Measurements from ENCODE around the gene COL23A1. TPM values are rescaled to one million over a fixed set of nuclear protein-coding genes. Genes with fewer than 3 reads are reported as not detected.
A peak's percentile ranks its signal among the peaks of the same experiment; 100 is the strongest.

The COL23A1 gene
- total and polyA plus RNA-seq, 2 of the 8 experiments (the other 6 are each of a cell fraction or from before 2014, with no cell fraction given), result 3.1 to 4.7 TPM

DNA sequence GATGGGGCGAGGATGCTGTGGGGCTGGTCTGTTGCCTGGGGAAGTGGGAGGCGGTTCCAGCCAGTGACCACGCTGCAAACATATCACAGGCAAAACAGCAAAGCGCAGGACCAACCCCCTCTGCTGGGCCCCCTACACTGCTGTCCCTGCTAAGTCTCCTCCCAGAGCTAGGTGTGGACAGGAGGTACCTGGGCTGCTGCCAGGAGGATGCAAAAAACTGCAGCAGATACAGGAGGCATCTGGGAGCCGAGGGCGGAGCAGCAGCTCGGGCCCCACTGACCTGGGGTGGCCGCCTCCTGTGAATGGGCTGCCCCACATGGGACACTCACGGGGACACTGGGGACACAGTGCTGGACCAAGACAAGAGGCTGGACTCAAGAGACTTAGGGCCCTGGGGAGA is 309.6 kb downstream of the COL23A1 start:
- H3K9ac ChIP-seq (replicated peaks in 1 of 4; ENCODE audit: extremely low read depth in 1 of 4, low read depth in 3 of 4, low read length in 3 of 4), result no peak overlapping the region
- H3K23ac ChIP-seq (ENCODE audit: insufficient read length), result no peak overlapping the region
- no peaks in the 10 kb centered on the region for H3K79me1 ChIP-seq (ENCODE audit: low read depth, low read length)
- no peak overlapping the region for H2BK120ac ChIP-seq (replicated peaks; ENCODE audit: low read depth, low read length)
- peaks cover 0 to 4% of the 10 kb centered on the region in 2 experiments; a peak in 1 of 4 replicates for H3K9me3 ChIP-seq (ENCODE audit: insufficient read depth in 2 of 2, low read depth in 1 of 2, low read length in 1 of 2)
- no peak overlapping the region for H2BK5ac ChIP-seq (ENCODE audit: low read depth, low read length)
- no peak overlapping the region for H4K91ac ChIP-seq (replicated peaks; ENCODE audit: insufficient read length, low read length)
- no peaks in the 10 kb centered on the region for H3K79me2 ChIP-seq (ENCODE audit: control insufficient read depth in 1 of 2, insufficient read depth in 2 of 2, low read length in 2 of 2)
- H2BK15ac ChIP-seq (ENCODE audit: low read length), result no peak overlapping the region
- no peak overlapping the region for H3K14ac ChIP-seq (ENCODE audit: insufficient read length)
- H3K4ac ChIP-seq (replicated peaks; ENCODE audit: insufficient read length, low read depth, low read length), result no peak overlapping the region
- H3K4me3 ChIP-seq (ENCODE audit: extremely low read depth in 1 of 4, insufficient read depth in 2 of 4, low read depth in 3 of 4, low read length in 4 of 4), result no peak overlapping the region
- FAIRE-seq (no peak), DNase-seq (ENCODE audit: low read depth in 1 of 2, low spot score in 2 of 2) (no peak)
- H3K27me3 ChIP-seq (replicated peaks in 1 of 4; ENCODE audit: control insufficient read depth in 3 of 4, extremely low read depth in 1 of 4, insufficient read depth in 3 of 4, low read length in 3 of 4), result peaks cover 0 to 10% (median 2%) of the 10 kb centered on the region in 4 experiments; a peak in 4 of 7 replicates
- no peak overlapping the region for H2AFZ ChIP-seq (ENCODE audit: low read length)
- ChIA-PET CTCF (ENCODE audit: partially characterized antibody) (interaction anchor here (0.6 to 10.0 kb wide), 44 partner anchors 9 to 843 kb away, joined by 3 to 131 read pairs (median 4); partner anchors contain the start of gene COL23A1), POLR2A (ENCODE audit: partially characterized antibody) (interaction anchor here (0.9 kb wide), 1 partner anchor 310 kb away, joined by 3 read pairs; the partner anchor contains the start of gene COL23A1)
- H3K4me2 ChIP-seq (ENCODE audit: insufficient read depth in 1 of 2, low read depth in 2 of 2, low read length in 2 of 2), result no peak overlapping the region
- H4K20me1 ChIP-seq (replicated peaks in 1 of 2; ENCODE audit: control insufficient read depth in 1 of 2, insufficient read depth in 2 of 2, low read length in 2 of 2), result no peaks in the 10 kb centered on the region
- 81% methylated on average over 9 of the region's 9 CpGs; no CpG with 5 or more reads in 1 of the 2 experiments for WGBS, 2 experiments (ENCODE audit: extremely low coverage in 1 of 2, insufficient coverage in 1 of 2, insufficient read length in 1 of 2, insufficient replicate concordance in 2 of 2, low coverage in 1 of 2, low lambda C conversion rate in 2 of 2, missing lambda C conversion rate in 1 of 2)
- H3K36me3 ChIP-seq (ENCODE audit: control insufficient read depth in 2 of 4, insufficient read depth in 4 of 4, low read length in 3 of 4), result no peaks in the 10 kb centered on the region
- H2AK5ac ChIP-seq (ENCODE audit: low read depth, low read length), result peak overlapping the region; percentile 27; the same call in 1 of the 2 replicates
- H4K8ac ChIP-seq (ENCODE audit: extremely low read depth, insufficient read depth, low read length), result no peak overlapping the region
- no peak overlapping the region for H3K27ac ChIP-seq (ENCODE audit: low read depth, low read length)
- H3K18ac ChIP-seq (ENCODE audit: extremely low read depth, low read length), result no peak overlapping the region
- no peak overlapping the region for H2BK12ac ChIP-seq (ENCODE audit: low read depth, low read length)
- no peak overlapping the region for H2BK20ac ChIP-seq (ENCODE audit: low read length)
- H3K4me1 ChIP-seq (replicated peaks in 1 of 4; ENCODE audit: control insufficient read depth in 3 of 4, insufficient read depth in 4 of 4, low read length in 3 of 4), result peaks cover 0 to 4% (median 2%) of the 10 kb centered on the region in 4 experiments; a peak in 2 of 7 replicates
- no peak overlapping the region for H3K56ac ChIP-seq (replicated peaks; ENCODE audit: insufficient read length, low read depth, low read length)
- H3K23me2 ChIP-seq (ENCODE audit: low read depth, low read length), result no peaks in the 10 kb centered on the region
- H4K5ac ChIP-seq (ENCODE audit: insufficient read length, low read depth, low read length), result no peak overlapping the region
- TF ChIP-seq ZNF274 (IDR thresholded peaks at IDR 0.05; ENCODE audit: borderline replicate concordance, extremely low read depth, low read length) (no peak), BCL11A (IDR thresholded peaks at IDR 0.05; ENCODE audit: low read depth in 2 of 2, low read length in 2 of 2) (no peak), YY1 (IDR thresholded peaks at IDR 0.05; ENCODE audit: low read depth, low read length) (no peak), JUN (IDR thresholded peaks at IDR 0.05; ENCODE audit: low read depth, low read length) (no peak), ATF2 (IDR thresholded peaks at IDR 0.05; ENCODE audit: low read length) (no peak), EZH2 (IDR thresholded peaks at IDR 0.05; ENCODE audit: low read depth, low read length, severe bottlenecking) (no peak), RFX5 (IDR thresholded peaks at IDR 0.05; ENCODE audit: borderline replicate concordance, low read depth, low read length) (no peak), CHD1 (IDR thresholded peaks at IDR 0.05; ENCODE audit: low read depth, low read length) (no peak), CBX5 (IDR thresholded peaks at IDR 0.05; ENCODE audit: low read depth, low read length) (no peak), SRF (IDR thresholded peaks at IDR 0.05; ENCODE audit: low read depth, low read length) (no peak), TAF1 (IDR thresholded peaks at IDR 0.05; ENCODE audit: low read depth, low read length) (no peak), SP2 (IDR thresholded peaks at IDR 0.05; ENCODE audit: low read length) (no peak), FOSL1 (IDR thresholded peaks at IDR 0.05; ENCODE audit: insufficient read depth, low read depth, low read length) (no peak)

All from H1 (cell line).